Right atrium auricular region (tissue), 2 donors: Measurements from ENCODE around the gene ENDOD1. TPM values are rescaled to one million over a fixed set of nuclear protein-coding genes. Genes with fewer than 3 reads are reported as not detected.
"Not testable (repeated sequence)": the region's sequence is repeated elsewhere in the genome, so short reads cannot be mapped to it uniquely, and the experiment has no call there.

Experiments
- DNase-seq: peaks from one replicate; pipeline ENCODE4 v3.0.0-alpha.2; 2019; ENCODE audit warnings: low spot score
- H3K27ac ChIP-seq, 2 donors: fragments of 200-600 bp; sonication (generic); 1 replicate in 1 of 2; 2 replicates in 1 of 2; pipeline ENCODE4 v1.5.1; 2016 to 2019
- H3K27me3 ChIP-seq, 2 donors: fragments of 200-600 bp; sonication (generic); one replicate each; pipeline versions ENCODE4 v1.5.1 to v1.6.0; 2017 to 2019
- H3K36me3 ChIP-seq: fragments of 200-600 bp; sonication (generic); one replicate; pipeline ENCODE4 v1.5.1; 2016
- H3K4me1 ChIP-seq, 2 donors: fragments of 200-600 bp; sonication (generic); one replicate each; pipeline versions ENCODE4 v1.5.1 to v1.6.0; 2017 to 2019
- H3K4me3 ChIP-seq, 2 donors: fragments of 200-600 bp; sonication (generic); 1 replicate in 1 of 2; 2 replicates in 1 of 2; pipeline ENCODE4 v1.5.1; 2017 to 2019; ENCODE audit warnings: mild to moderate bottlenecking in 1 of 2, moderate library complexity in 1 of 2
- H3K9me3 ChIP-seq, 2 donors: fragments of 200-600 bp; sonication (generic); one replicate each; pipeline ENCODE4 v1.5.1; 2019
- total RNA-seq, 2 donors: library from RNA; depleted of rRNA; stranded (reverse); fragments of >200 nt; gene quantifications; one replicate each; pipeline ENCODE4 v1.1.0, GENCODE V29; 2016
- TF ChIP-seq, protein P1 (sequence below), 2 donors: fragments of 200-600 bp; sonication (generic); IDR thresholded peaks; one replicate each; pipeline ENCODE4 v1.5.1; 2019; ENCODE audit warnings: antibody characterized with exemption in 2 of 2

ENDOD1 gene
- total RNA-seq, 2 donors from 2014 or later, result 18.8 to 27.7 TPM

DNA sequence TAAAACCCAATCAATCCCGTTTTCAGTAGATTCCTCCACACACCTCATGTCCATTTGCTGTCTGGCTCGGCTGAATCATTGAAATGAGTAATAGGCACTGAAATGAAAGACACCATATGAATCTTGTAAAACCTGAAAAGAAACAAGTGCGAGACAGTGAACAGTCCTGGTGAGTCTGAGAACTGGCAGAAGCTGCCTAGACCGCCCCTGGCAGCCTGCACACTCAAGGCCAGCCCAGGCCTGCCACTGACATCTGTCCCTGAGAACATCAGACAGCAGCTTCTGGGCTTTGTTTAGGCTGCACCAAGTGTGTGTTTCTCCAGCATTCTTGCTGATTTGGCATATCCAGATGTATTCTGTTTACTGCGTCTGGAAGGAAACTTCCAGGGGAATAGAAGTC is 44.8 kb downstream of the ENDOD1 start:
- TF ChIP-seq, protein P1, sequence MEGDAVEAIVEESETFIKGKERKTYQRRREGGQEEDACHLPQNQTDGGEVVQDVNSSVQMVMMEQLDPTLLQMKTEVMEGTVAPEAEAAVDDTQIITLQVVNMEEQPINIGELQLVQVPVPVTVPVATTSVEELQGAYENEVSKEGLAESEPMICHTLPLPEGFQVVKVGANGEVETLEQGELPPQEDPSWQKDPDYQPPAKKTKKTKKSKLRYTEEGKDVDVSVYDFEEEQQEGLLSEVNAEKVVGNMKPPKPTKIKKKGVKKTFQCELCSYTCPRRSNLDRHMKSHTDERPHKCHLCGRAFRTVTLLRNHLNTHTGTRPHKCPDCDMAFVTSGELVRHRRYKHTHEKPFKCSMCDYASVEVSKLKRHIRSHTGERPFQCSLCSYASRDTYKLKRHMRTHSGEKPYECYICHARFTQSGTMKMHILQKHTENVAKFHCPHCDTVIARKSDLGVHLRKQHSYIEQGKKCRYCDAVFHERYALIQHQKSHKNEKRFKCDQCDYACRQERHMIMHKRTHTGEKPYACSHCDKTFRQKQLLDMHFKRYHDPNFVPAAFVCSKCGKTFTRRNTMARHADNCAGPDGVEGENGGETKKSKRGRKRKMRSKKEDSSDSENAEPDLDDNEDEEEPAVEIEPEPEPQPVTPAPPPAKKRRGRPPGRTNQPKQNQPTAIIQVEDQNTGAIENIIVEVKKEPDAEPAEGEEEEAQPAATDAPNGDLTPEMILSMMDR (IDR thresholded peaks at IDR 0.05), result no peak
- H3K9me3 ChIP-seq, result no peaks in the 10 kb centered on the region
- no peaks in the 10 kb centered on the region for H3K27me3 ChIP-seq
- no peak overlapping the region for H3K27ac ChIP-seq
- peaks cover 0 to 6% of the 10 kb centered on the region in 2 donors for H3K4me1 ChIP-seq
- H3K36me3 ChIP-seq, result no peaks in the 10 kb centered on the region
- no peak for DNase-seq
- H3K4me3 ChIP-seq, result no peak overlapping the region

DNA sequence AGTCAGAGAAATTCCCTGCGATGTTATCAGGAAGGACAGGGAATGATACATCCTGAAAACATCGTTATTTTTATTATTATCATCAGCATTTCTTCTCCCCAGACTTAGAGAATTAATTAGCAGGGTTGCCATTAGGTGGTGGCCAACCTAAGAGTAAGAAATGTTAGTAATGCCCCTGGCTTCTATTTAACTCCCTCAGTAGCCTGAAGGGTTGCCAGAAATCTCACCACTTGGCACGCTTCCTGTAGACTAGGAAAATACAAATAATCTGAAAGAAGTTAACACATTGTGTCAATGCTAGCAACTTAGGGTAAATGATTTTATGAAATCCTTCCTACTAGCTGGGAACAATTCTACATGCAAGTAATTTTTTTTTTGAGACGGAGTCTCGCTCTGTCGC is 45.5 kb downstream of the ENDOD1 start:
- no peak overlapping the region for H3K27ac ChIP-seq
- H3K4me1 ChIP-seq, result peaks cover 0 to 6% of the 10 kb centered on the region in 2 donors
- H3K27me3 ChIP-seq, result no peaks in the 10 kb centered on the region
- TF ChIP-seq, protein P1 (IDR thresholded peaks at IDR 0.05), result no peak
- DNase-seq, result no peak
- no peak overlapping the region for H3K4me3 ChIP-seq
- H3K9me3 ChIP-seq, result no peaks in the 10 kb centered on the region
- no peaks in the 10 kb centered on the region for H3K36me3 ChIP-seq

- peaks cover 0 to 6% of the 10 kb centered on the region in 2 donors for H3K4me1 ChIP-seq
- no peak for DNase-seq
- TF ChIP-seq, protein P1 (IDR thresholded peaks at IDR 0.05), result no peak
- H3K27ac ChIP-seq, result no peak overlapping the region
- no peaks in the 10 kb centered on the region for H3K36me3 ChIP-seq
- no peaks in the 10 kb centered on the region for H3K9me3 ChIP-seq
- H3K4me3 ChIP-seq, result no peak overlapping the region
- no peaks in the 10 kb centered on the region for H3K27me3 ChIP-seq
Observed at GRCh38 chr11:95135880-95136279, 46.2 kb downstream of the ENDOD1 start.

DNA sequence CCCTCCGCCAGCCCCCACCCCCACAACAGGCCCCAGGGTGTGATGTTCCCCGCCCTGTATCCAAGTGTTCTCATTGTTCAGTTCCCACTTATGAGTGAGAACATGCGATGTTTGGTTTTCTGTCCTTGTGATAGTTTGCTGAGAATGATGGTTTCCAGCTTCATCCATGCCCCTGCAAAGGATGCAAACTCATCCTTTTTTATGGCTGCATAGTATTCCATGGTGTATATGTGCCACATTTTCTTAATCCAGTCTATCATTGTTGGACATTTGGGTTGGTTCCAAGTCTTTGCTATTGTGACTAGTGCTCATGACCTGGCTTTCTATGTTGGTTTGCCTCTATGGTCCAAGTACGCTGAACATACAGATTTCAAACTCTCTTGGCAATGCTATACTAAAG is 47.1 kb downstream of the ENDOD1 start:
- not testable (repeated sequence) for H3K9me3 ChIP-seq, DNase-seq, H3K36me3 ChIP-seq, H3K4me1 ChIP-seq, H3K27me3 ChIP-seq, H3K4me3 ChIP-seq, H3K27ac ChIP-seq

GRCh38 chr11:95137299-95137698 is 47.7 kb downstream of the ENDOD1 start:
- Histone ChIP-seq H3K27me3 (no peaks in the 10 kb centered on the region), H3K4me1 (peaks cover 0 to 6% of the 10 kb centered on the region in 2 donors), H3K4me3 (no peak overlapping the region), H3K36me3 (no peaks in the 10 kb centered on the region), H3K9me3 (no peaks in the 10 kb centered on the region), H3K27ac (no peak overlapping the region)
- TF ChIP-seq, protein P1 (IDR thresholded peaks at IDR 0.05), result no peak
- no peak for DNase-seq

GRCh38 chr11:95138448-95138847 is 48.8 kb downstream of the ENDOD1 start:
- Histone ChIP-seq H3K36me3 (no peaks in the 10 kb centered on the region), H3K4me1 (peaks cover 0 to 6% of the 10 kb centered on the region in 2 donors), H3K27ac (no peak overlapping the region), H3K9me3 (no peaks in the 10 kb centered on the region), H3K27me3 (no peaks in the 10 kb centered on the region), H3K4me3 (no peak overlapping the region)
- TF ChIP-seq, protein P1 (IDR thresholded peaks at IDR 0.05), result peak in 1 of 2 donors; percentile 35
- DNase-seq, result no peak
